Endothelial cell of umbilical vein (primary cell): ENCODE measurements around the gene ADGRL3. TPM values are rescaled to one million over a fixed set of nuclear protein-coding genes. Genes with fewer than 3 reads are reported as not detected.

Experiments
- BruUV-seq: library from RNA; stranded (reverse); fragments of 400-500 nt; replicated peaks from 2 replicates; lab custom pipeline; 2021; lab: Mats Ljungman, UMichigan
- CTCF ChIA-PET: fragments of 300-600, 350-600 bp; sonication (Branson Sonifier 250); formaldehyde crosslinking; loops from one replicate; lab custom pipeline; 2021; ENCODE audit warnings: antibody characterized with exemption, inconsistent platforms; lab: Charles Lee
- POLR2A ChIA-PET: fragments of 300-600, 350-600 bp; sonication (Branson Sonifier 250); formaldehyde crosslinking; loops from one replicate; lab custom pipeline; 2021; ENCODE audit warnings: antibody characterized with exemption, inconsistent platforms; lab: Charles Lee
- DNase-seq: peaks from one replicate; pipeline ENCODE4 v3.0.0-alpha.2; 2011; ENCODE audit warnings: low read depth, low spot score
- FAIRE-seq: peaks from 2 replicates; lab custom pipeline; 2011; peaks lifted over from hg19 to GRCh38; lab: Jason Lieb, UNC
- H2AFZ ChIP-seq: 2 replicates; pipeline ENCODE4 v1.6.0; 2012; ENCODE audit warnings: low read depth, low read length, control low read depth, inconsistent platforms
- H3K27ac ChIP-seq: 2 replicates; pipeline ENCODE4 v1.5.1; 2011; ENCODE audit warnings: low read depth, mild to moderate bottlenecking, control low read depth, low read length, moderate library complexity; ENCODE audit not compliant: insufficient read depth
- H3K27me3 ChIP-seq, 2 experiments: 2 replicates each; pipeline versions ENCODE4 v1.6.0 to v1.6.1; 2011; ENCODE audit warnings: low read length in 2 of 2, mixed read lengths in 1 of 2; ENCODE audit not compliant: control insufficient read depth in 2 of 2, insufficient read depth in 2 of 2
- H3K36me3 ChIP-seq, 2 experiments: 2 replicates in 1 of 2; 3 replicates in 1 of 2; pipeline ENCODE4 v1.5.1; 2011; ENCODE audit warnings: low read length in 2 of 2, mild to moderate bottlenecking in 1 of 2, moderate library complexity in 1 of 2; ENCODE audit not compliant: control insufficient read depth in 2 of 2, insufficient read depth in 2 of 2; ENCODE audit errors: extremely low read depth in 1 of 2
- H3K4me1 ChIP-seq: 3 replicates; pipeline ENCODE4 v1.5.1; 2011; ENCODE audit warnings: mild to moderate bottlenecking, low read length; ENCODE audit not compliant: control insufficient read depth, insufficient read depth; ENCODE audit errors: extremely low read depth
- H3K4me2 ChIP-seq: 2 replicates; pipeline ENCODE4 v1.6.1; 2011; ENCODE audit warnings: low read length, control low read depth, mixed read lengths; ENCODE audit not compliant: insufficient read depth
- H3K4me3 ChIP-seq, 3 experiments: fragments of 200-600 bp in 1 of 3; sonication (generic), shearing (Covaris generic) in 1 of 3; replicated peaks in 1 of 3; 2 replicates each; pipeline ENCODE4 v1.5.1; 2011 to 2016; ENCODE audit warnings: control low read depth in 3 of 3, low read length in 3 of 3, mild to moderate bottlenecking in 2 of 3, inconsistent platforms in 1 of 3, low read depth in 1 of 3, moderate library complexity in 1 of 3; ENCODE audit not compliant: insufficient read depth in 1 of 3
- H3K79me2 ChIP-seq: 2 replicates; pipeline ENCODE4 v1.6.0; 2012; ENCODE audit warnings: low read length, inconsistent platforms; ENCODE audit not compliant: control insufficient read depth, insufficient read depth
- H3K9ac ChIP-seq: replicated peaks from 2 replicates; pipeline ENCODE3; 2011; ENCODE audit warnings: low read length, control low read depth; ENCODE audit not compliant: insufficient read depth; ENCODE audit errors: extremely low read depth
- H3K9me1 ChIP-seq: replicated peaks from 3 replicates; pipeline ENCODE4 v1.6.0; 2011; ENCODE audit warnings: mild to moderate bottlenecking, low read length; ENCODE audit not compliant: control insufficient read depth, insufficient read depth; ENCODE audit errors: extremely low read depth
- H3K9me3 ChIP-seq: replicated peaks from 2 replicates; pipeline ENCODE4 v1.5.1; 2012; ENCODE audit warnings: low read length, inconsistent platforms; ENCODE audit not compliant: control insufficient read depth, insufficient read depth
- H4K20me1 ChIP-seq: replicated peaks from 2 replicates; pipeline ENCODE3; 2011; ENCODE audit warnings: mild to moderate bottlenecking, low read length; ENCODE audit not compliant: control insufficient read depth, insufficient read depth; ENCODE audit errors: extremely low read depth
- CTCF ChIP-seq, 2 donors: IDR thresholded peaks; 1 replicate in 1 of 2; 2 replicates in 1 of 2; pipeline ENCODE4 v1.5.1; 2011; ENCODE audit warnings: low read length in 2 of 2, mild to moderate bottlenecking in 2 of 2, moderate library complexity in 2 of 2, control low read depth in 1 of 2, inconsistent platforms in 1 of 2, low read depth in 1 of 2; ENCODE audit not compliant: insufficient read depth in 1 of 2; ENCODE audit errors: extremely low read depth in 1 of 2
- EZH2 ChIP-seq: IDR thresholded peaks from 2 replicates; pipeline ENCODE4 v1.6.1; 2012; ENCODE audit warnings: borderline replicate concordance, low read depth, mild to moderate bottlenecking, moderate library complexity, low read length, inconsistent platforms; ENCODE audit not compliant: severe bottlenecking
- FOS ChIP-seq: IDR thresholded peaks from 2 replicates; pipeline ENCODE4 v1.6.1; 2011; ENCODE audit warnings: mild to moderate bottlenecking, low read length, moderate library complexity, borderline replicate concordance; ENCODE audit not compliant: insufficient read depth
- GATA2 ChIP-seq: IDR thresholded peaks from 2 replicates; pipeline ENCODE4 v1.7.0; 2011; ENCODE audit warnings: low read depth, mild to moderate bottlenecking, moderate library complexity, mixed read lengths, low read length; ENCODE audit not compliant: insufficient read length, insufficient read depth
- JUN ChIP-seq: IDR thresholded peaks from 2 replicates; pipeline ENCODE4 v1.6.1; 2011; ENCODE audit warnings: borderline replicate concordance, low read depth; ENCODE audit not compliant: insufficient read length, insufficient read depth
- MAX ChIP-seq: IDR thresholded peaks from 2 replicates; pipeline ENCODE4 v1.6.1; 2011; ENCODE audit not compliant: insufficient read depth, insufficient read length
- MYC ChIP-seq: IDR thresholded peaks from one replicate; pipeline ENCODE4 v1.6.1; 2011; ENCODE audit warnings: mild to moderate bottlenecking, low read depth, low read length
- POLR2A ChIP-seq: IDR thresholded peaks from 2 replicates; pipeline ENCODE4 v1.6.1; 2012; ENCODE audit warnings: low read depth, mild to moderate bottlenecking, control low read depth, low read length
- POLR2AphosphoS5 ChIP-seq: IDR thresholded peaks from 2 replicates; pipeline ENCODE4 v1.6.1; 2012; ENCODE audit warnings: low read depth, mild to moderate bottlenecking, control low read depth, low read length, moderate library complexity; ENCODE audit not compliant: insufficient read depth
- dilution Hi-C: fragments of 300-500 bp; cut with MboI; formaldehyde crosslinking; loops from one replicate; pipeline ENCODE4 v1.15.0; 2019; ENCODE audit warnings: low sequenced_read_pairs; ENCODE audit not compliant: extremely low pct_ligation_motif_present
- intact Hi-C: fragments of 100-400 bp; cut with micrococcal nuclease; formaldehyde crosslinking; loops from one replicate; pipeline ENCODE4 v1.10.0; 2022
- polyA plus RNA-seq, 4 experiments: library from polyadenylated mRNA; depleted of rRNA in 3 of 4; stranded (reverse) in 3 of 4; unstranded in 1 of 4; fragments of >200 nt; gene quantifications; 2 replicates each; pipeline versions ENCODE4 v1.2.1 to v1.2.3, GENCODE V29; 2011 to 2012; ENCODE audit warnings: missing spikeins in 1 of 4
- total RNA-seq: library from RNA; stranded (reverse); gene quantifications from 2 replicates; pipeline ENCODE4 v1.2.3, GENCODE V29; 2021

Gene ADGRL3
- total and polyA plus RNA-seq, 2 donors (not counting 3 experiments of a cell fraction or from before 2014, with no cell fraction given), result not detected

- no peak for FAIRE-seq
- POLR2A ChIA-PET, result no interaction called here
Measured at GRCh38 chr4:61446941-61447340, 246.8 kb downstream of the ADGRL3 start.

More at GRCh38 chr4:61446941-61447340, 246.8 kb downstream of the ADGRL3 start:
- CTCF ChIA-PET, result no interaction called here
- H3K27ac ChIP-seq, result no peak overlapping the region
- no peaks in the 10 kb centered on the region for H3K36me3 ChIP-seq
- TF ChIP-seq GATA2 (no peak), EZH2 (no peak), POLR2AphosphoS5 (no peak), MAX (no peak), MYC (no peak), POLR2A (no peak), JUN (no peak), CTCF (IDR thresholded peaks at IDR 0.05; ENCODE audit: extremely low read depth in 1 of 2, insufficient read depth in 1 of 2, low read depth in 1 of 2, low read length in 2 of 2) (no peak), FOS (no peak)
- no peaks in the 10 kb centered on the region for H3K27me3 ChIP-seq
- no peaks in the 10 kb centered on the region for H3K79me2 ChIP-seq
- dilution Hi-C loops (no loop called here), intact Hi-C loops (no loop called here)
- no peak overlapping the region for H3K9ac ChIP-seq
- H3K9me1 ChIP-seq, result no peaks in the 10 kb centered on the region
- no peaks in the 10 kb centered on the region for H4K20me1 ChIP-seq
- peaks cover 6% of the 10 kb centered on the region for H3K4me1 ChIP-seq
- no peak overlapping the region for H3K4me3 ChIP-seq
- DNase-seq, result no peak
- H3K9me3 ChIP-seq, result no peaks in the 10 kb centered on the region
- BruUV-seq, result no TSS peak
- H2AFZ ChIP-seq, result no peak overlapping the region
- H3K4me2 ChIP-seq, result no peak overlapping the region
